Measurements from ENCODE around the gene OPHN1.

OPHN1 gene

DNA sequence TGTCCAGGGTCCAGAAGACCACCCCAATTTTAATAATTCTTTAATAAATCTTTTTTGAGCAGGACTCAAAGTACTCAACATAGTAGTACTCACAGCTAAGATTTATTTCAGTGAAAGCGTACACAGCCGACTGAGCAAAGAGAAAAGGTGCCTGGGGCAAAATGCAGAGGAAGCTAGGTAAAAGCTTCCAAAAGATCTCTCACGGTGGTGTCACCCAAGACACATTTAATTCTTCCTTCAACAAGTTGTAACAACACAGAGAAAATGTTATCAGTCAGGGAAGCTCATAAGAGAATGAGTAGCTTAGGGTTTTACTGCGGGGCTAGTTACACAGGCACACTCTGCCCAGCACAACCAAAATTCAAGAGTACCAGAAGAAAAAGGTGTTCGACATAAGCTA, 201.1 kb downstream of the OPHN1 start:
- DNase-seq, result no peak

- no peak for DNase-seq
Measured at GRCh38 chrX:68209008-68209407, 224.3 kb downstream of the OPHN1 start.

DNA sequence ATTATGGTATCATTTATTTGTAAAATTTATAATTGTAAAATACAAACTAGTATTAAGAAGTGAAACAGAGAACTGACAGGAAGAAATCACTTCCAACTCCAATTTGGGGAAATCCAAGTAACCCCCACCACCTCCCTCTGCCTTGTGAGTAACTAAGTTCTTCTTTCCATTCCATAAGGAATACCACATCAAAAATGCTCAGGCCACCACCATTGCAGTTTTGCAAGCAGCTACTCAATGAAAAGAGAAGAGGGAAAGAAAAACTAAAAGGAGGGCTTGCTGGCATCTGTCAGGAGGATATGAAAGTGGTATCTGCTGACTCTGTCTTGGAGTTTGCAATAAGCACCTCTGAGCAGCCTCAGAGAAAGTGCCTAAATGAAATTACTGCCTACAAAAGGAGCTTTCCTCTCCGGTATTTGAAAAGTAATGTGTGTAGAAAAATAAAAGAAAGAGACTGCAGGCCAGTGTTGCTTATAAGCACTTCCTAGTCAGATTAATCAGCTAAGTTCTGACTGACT, 228.7 kb downstream of the OPHN1 start:
- no peak for DNase-seq

DNA sequence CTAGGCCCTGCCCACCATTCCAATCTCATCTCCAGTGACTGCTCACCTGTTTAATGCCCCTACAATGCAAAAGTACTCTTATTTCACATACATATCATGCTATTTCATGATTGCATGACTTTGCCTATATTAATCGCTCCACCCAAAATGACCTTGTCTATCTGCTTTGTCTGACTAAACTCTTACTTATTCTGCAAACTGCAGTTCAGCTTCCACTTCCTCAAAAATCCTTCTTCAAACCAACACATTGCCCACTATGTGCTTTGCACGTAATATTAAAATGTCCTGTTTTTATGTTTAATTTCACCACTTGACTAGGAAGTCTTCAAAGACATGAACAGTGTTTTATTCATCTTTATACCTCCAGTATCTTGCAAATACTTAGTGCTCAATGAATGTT, 229.6 kb downstream of the OPHN1 start:
- DNase-seq, result no peak

GRCh38 chrX:68203211-68203610, 230.1 kb downstream of the OPHN1 start:
- DNase-seq, result no peak

GRCh38 chrX:68199062-68199848, 234.0 kb downstream of the OPHN1 start:
- no peak for DNase-seq

- no peak for DNase-seq
Measured at GRCh38 chrX:68196939-68197791, 236.1 kb downstream of the OPHN1 start.

DNA sequence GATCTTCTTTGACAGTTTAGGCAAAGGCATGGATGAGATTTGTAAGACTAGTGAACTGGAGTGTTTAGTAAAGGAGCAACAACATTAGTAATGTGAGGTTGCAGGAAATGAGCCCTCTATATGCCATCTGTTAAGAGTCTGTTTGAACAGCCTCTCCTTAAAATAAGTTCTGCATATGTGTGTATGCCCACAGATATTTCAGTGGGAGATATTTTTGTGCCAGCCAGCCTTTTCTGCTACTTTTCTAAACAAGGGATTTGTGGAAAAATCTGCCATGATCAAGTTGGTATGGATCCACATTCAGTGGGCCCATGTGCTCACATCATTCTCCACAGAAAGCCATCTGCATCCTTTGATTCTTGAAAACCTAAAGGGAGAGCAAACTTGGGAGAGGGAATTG, 237.7 kb downstream of the OPHN1 start:
- DNase-seq, result no peak

- DNase-seq, result no peak
Measured at GRCh38 chrX:68193786-68194185, 239.5 kb downstream of the OPHN1 start.

DNA sequence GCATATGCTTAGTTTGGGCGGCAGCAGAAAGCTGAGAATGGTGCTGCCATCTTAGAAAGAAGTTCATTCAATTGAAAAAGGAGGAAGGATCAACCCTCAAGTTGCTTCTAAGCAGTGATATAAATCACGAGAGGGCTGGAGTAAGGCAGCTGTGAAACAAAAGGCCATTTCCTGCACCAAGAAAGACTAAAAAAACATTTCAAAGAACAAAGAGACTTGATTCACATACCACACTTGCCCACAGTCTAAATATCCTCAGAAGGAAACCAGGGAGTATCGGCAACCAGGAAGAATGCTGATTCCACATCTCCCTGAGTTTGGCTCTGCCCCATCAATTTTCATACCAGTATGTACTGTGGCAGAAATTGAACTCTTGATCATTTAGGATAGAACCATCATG, 240.1 kb downstream of the OPHN1 start:
- no peak for DNase-seq

DNA sequence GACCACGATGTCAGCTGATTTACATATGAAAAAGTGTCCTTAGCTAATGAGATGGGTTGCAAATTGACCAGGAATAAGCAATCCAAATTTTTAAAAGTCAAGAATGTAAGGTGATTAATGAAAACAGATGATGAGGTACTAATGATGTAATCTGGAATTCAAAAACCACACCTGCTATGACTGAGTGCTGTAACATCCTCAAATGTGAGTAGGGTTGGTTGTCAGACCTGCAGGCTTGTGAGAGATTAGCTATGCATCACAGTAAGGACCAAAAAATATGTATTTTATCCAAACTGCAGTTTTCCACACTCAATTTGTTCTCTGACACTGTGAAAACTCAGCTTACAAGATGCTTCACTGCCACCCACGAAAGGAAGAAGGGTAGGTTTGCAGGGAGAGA, 242.5 kb downstream of the OPHN1 start:
- DNase-seq, result no peak

GRCh38 chrX:68186552-68187262, 246.6 kb downstream of the OPHN1 start:
- no peak for DNase-seq

- DNase-seq, result no peak
Measured at GRCh38 chrX:68185161-68185560, 248.1 kb downstream of the OPHN1 start.

DNA sequence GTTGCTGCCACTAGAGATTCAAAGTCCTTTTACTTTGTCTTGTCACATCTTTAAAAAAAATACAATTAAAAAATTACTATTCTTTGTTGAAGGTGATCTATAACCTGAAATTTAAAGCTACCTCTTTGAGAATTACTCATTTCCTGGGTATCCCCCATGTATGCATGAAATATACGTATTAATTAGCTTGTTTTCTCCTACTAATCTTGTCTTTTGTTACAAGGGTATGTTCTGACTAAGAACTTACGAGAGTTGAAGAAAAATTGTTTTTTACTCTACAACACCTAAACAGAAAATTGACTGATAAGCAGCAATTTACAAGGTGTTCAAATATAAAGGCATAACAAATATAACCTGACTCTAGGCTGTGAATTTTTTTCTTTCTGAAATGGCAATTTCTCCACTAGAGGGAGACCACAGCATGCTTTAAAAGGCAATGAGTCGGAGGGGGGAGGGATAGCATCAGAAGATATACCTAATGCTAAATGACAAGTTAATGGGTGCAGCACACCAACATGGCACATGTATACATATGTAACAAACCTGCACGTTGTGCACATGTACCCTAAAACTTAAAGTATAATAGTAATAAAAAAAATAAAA, 249.6 kb downstream of the OPHN1 start:
- no peak for DNase-seq

- DNase-seq, result no peak
Measured at GRCh38 chrX:68180579-68180978, 252.7 kb downstream of the OPHN1 start.

- no peak for DNase-seq
Measured at GRCh38 chrX:68179355-68179754, 253.9 kb downstream of the OPHN1 start.

- DNase-seq, result no peak
Measured at GRCh38 chrX:68177542-68177941, 255.8 kb downstream of the OPHN1 start.

GRCh38 chrX:68175562-68175961, 257.7 kb downstream of the OPHN1 start:
- DNase-seq, result no peak

DNA sequence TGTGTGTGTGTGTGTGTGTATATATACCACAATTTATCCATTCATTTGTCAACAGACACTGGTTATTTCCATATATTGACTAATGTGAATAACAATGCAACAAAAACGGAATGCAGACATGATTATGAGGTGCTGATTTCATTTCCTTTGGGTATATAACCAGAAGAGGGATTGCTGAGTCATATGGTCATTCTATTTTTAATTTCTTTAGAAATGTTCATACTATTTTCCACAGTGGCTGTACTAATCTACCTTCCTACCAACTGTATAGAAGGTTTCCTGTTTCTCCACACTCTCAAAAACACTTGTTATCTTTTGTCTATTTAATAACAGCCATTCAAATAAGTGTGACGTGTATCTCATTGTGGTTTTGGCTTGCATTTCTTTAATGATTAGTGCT, 269.9 kb downstream of the OPHN1 start:
- DNase-seq, result no peak

DNA sequence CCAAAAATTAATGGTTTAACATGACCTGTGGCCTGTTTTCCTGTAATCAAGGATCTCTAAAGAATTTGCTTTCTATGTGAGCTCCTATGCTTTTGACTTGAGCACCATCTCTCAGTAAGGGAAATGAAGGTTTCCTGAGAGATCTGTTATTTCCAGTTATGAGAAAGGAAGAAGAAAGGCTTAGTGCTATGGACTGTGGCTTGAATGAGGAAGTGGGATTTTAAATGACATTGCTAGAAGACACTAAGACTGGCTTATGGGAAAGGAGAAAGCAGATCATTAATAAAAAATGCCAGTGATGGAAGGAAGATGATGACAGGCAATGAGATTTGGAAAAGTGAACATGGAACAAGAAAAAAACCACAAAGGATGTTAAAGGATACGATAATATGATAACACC, 285.4 kb downstream of the OPHN1 start:
- no peak for DNase-seq

GRCh38 chrX:68146054-68146453, 287.2 kb downstream of the OPHN1 start:
- no peak for DNase-seq

GRCh38 chrX:68139791-68140190, 293.5 kb downstream of the OPHN1 start:
- no peak for DNase-seq

GRCh38 chrX:68133181-68133580, 300.1 kb downstream of the OPHN1 start:
- DNase-seq, result no peak
